ENCODE data around the gene SLC6A4.

DNA sequence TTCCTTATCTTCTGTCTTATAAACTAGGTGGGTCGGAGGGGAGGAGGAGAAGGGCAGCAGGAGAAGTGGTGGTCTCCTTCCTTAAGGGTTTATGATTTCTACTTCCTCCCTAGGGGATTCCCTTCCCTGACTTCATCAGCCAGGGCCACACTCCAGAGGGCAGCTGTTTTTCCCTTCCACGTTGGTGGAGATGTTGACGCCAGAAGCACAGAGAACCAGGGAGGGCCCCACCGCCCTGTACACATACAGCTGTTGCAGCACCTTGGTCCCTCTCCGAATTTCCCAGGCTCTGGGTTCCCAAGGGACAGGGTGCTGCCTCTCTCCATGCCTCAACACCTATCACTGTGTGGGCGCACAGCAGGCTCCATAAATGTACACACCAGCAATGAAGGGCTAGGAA is 5.6 kb upstream of the SLC6A4 start:
- TF ChIP-seq POLR2AphosphoS5 (IDR thresholded peaks at IDR 0.05): no peak
- TF ChIP-seq POLR2A (IDR thresholded peaks at IDR 0.05): no peak
- TF ChIP-seq, protein P1, sequence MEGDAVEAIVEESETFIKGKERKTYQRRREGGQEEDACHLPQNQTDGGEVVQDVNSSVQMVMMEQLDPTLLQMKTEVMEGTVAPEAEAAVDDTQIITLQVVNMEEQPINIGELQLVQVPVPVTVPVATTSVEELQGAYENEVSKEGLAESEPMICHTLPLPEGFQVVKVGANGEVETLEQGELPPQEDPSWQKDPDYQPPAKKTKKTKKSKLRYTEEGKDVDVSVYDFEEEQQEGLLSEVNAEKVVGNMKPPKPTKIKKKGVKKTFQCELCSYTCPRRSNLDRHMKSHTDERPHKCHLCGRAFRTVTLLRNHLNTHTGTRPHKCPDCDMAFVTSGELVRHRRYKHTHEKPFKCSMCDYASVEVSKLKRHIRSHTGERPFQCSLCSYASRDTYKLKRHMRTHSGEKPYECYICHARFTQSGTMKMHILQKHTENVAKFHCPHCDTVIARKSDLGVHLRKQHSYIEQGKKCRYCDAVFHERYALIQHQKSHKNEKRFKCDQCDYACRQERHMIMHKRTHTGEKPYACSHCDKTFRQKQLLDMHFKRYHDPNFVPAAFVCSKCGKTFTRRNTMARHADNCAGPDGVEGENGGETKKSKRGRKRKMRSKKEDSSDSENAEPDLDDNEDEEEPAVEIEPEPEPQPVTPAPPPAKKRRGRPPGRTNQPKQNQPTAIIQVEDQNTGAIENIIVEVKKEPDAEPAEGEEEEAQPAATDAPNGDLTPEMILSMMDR (IDR thresholded peaks at IDR 0.05): no peak

Measured in breast epithelium (tissue), 3 donors.